Measurements from ENCODE around the gene USP49. TPM values are rescaled to one million over a fixed set of nuclear protein-coding genes. Genes with fewer than 3 reads are reported as not detected.
"Not testable (repeated sequence)": the region's sequence is repeated elsewhere in the genome, so short reads cannot be mapped to it uniquely, and the experiment has no call there.

The USP49 gene
- total RNA-seq, 1 experiment from 2014 or later, result 3.6 TPM

- DNase-seq (ENCODE audit: low read depth), result no peak
These were observed 81.7 kb downstream of the USP49 start for GRCh38 chr6:41813469-41813868.

- not testable (repeated sequence) for DNase-seq (ENCODE audit: low read depth)
These were observed 83.2 kb downstream of the USP49 start for GRCh38 chr6:41811946-41812345.

GRCh38 chr6:41811095-41811494, 84.1 kb downstream of the USP49 start:
- DNase-seq (ENCODE audit: low read depth), result no peak

GRCh38 chr6:41805830-41806774, 89.1 kb downstream of the USP49 start:
- no peak for DNase-seq (ENCODE audit: low read depth)

- DNase-seq (ENCODE audit: low read depth), result peak; percentile 27
These were observed 93.8 kb downstream of the USP49 start for GRCh38 chr6:41801380-41801779.

GRCh38 chr6:41799559-41799911, 95.6 kb downstream of the USP49 start:
- DNase-seq (ENCODE audit: low read depth), result no peak

- DNase-seq (ENCODE audit: low read depth), result no peak
These were observed 96.1 kb downstream of the USP49 start for GRCh38 chr6:41798901-41799558.

GRCh38 chr6:41796474-41796873, 98.7 kb downstream of the USP49 start:
- DNase-seq (ENCODE audit: low read depth), result no peak

GRCh38 chr6:41791984-41792383, 103.2 kb downstream of the USP49 start:
- DNase-seq (ENCODE audit: low read depth), result no peak

- DNase-seq (ENCODE audit: low read depth), result no peak
These were observed 103.9 kb downstream of the USP49 start for GRCh38 chr6:41791305-41791704.

- DNase-seq (ENCODE audit: low read depth), result no peak
These were observed 105.1 kb downstream of the USP49 start for GRCh38 chr6:41790045-41790444.

- DNase-seq (ENCODE audit: low read depth), result no peak
These were observed 105.8 kb downstream of the USP49 start for GRCh38 chr6:41789390-41789724.

GRCh38 chr6:41787219-41787917, 107.8 kb downstream of the USP49 start, which contains the start of gene TOMM6:
TSS of gene TOMM6 (plus strand) at chr6:41787694. CDS start at chr6:41787698, 4 bp downstream.
- DNase-seq (ENCODE audit: low read depth), result peak; percentile 93

- DNase-seq (ENCODE audit: low read depth), result peak; percentile 82
These were observed 108.5 kb downstream of the USP49 start for GRCh38 chr6:41786451-41787218.

GRCh38 chr6:41785689-41786450, 109.3 kb downstream of the USP49 start:
- DNase-seq (ENCODE audit: low read depth), result peak; percentile 23

- DNase-seq (ENCODE audit: low read depth), result no peak
These were observed 109.9 kb downstream of the USP49 start for GRCh38 chr6:41785254-41785653.

GRCh38 chr6:41784581-41785171, 110.5 kb downstream of the USP49 start:
- peak; percentile 32 for DNase-seq (ENCODE audit: low read depth)

GRCh38 chr6:41783106-41783780, 111.9 kb downstream of the USP49 start:
- no peak for DNase-seq (ENCODE audit: low read depth)

GRCh38 chr6:41781366-41781730, 113.8 kb downstream of the USP49 start:
- DNase-seq (ENCODE audit: low read depth), result peak; percentile 21
